ENCODE results near the gene CFAP46. TPM values are rescaled to one million over a fixed set of nuclear protein-coding genes. Genes with fewer than 3 reads are reported as not detected.
"Not testable (repeated sequence)": the region's sequence is repeated elsewhere in the genome, so short reads cannot be mapped to it uniquely, and the experiment has no call there.

The CFAP46 gene
- total RNA-seq, 1 donor from 2014 or later = 1.5 TPM

DNA sequence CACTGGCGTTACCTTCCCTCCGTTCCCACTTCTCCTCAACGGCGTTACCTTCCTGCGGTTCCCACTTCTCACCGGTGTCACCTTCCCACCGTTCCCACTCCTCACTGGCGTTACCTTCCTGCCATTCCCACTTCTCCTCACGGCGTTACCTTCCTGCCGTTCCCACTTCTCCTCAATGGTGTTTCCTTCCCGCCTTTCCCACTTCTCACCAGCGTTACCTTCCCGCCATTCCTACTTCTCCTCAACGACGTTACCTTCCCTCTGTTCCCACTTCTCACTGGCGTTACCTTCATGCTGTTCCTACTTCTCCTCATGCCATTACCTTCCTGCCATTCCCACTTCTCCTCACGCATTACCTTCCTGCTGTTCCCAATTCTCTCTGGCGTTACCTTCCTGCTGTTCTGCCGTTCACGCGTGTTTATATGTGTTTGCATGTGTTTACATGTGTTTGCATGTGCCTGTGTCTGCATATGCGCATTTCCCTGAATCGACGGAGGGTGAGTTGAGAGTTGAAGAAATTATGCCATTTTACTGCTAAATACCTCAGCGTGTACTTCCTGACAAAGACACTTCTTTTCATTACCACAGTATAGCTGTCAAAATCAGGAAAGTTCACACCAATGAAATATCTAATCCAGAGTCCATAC lies 23.2 kb upstream of the CFAP46 start:
- no peak for ATAC-seq
- DNase-seq = no peak
- intact Hi-C loops (cut with micrococcal nuclease) = no loop called here

DNA sequence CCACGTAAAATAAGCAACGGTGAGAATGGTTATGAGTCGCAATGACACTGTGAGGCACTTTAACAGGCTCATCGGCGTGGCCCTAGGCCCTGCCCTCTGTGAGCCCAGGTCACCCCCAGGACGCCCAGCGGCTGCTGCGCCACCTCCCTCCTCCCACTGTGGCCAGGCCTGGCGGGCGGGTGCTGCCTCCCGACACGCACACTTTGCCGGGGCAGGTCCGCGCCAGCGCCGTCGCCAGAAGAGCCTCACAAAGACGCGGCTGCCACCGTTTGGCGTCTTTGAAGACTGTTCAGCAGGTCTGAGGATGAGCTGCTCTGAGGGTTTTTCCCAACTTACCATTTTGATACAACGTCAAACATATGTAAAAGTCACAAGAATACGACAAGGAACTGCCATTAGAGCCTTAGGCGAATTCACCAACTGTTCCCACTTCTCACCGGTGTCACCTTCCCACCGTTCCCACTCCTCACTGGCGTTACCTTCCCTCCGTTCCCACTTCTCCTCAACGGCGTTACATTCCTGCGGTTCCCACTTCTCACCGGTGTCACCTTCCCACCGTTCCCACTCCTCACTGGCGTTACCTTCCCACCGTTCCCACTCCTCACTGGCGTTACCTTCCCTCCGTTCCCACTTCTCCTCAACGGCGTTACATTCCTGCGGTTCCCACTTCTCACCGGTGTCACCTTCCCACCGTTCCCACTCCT lies 22.5 kb upstream of the CFAP46 start:
- intact Hi-C loops (cut with micrococcal nuclease); ATAC-seq: not testable (repeated sequence)

DNA sequence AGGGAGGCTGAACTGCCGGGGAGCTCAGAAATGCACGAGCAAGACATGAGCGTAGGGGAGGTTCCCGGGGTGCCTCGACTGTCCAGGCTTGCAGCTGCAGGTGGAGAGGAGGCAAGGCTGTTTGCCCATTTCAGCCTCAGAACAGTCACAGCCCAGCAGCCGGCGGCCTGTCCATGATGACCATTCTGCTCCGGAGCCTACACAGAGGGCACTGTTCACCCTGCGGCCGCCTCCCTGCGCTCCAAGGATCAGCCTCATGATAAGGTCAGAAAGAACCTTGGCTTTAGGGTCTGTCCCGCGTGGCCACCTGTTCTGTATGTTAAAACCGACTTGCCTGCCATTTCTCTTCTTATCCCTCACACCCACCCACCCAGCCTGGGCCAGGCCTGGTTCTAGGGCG lies 21.9 kb upstream of the CFAP46 start:
- ATAC-seq = no peak
- DNase-seq = peak; percentile 20
- intact Hi-C loops (cut with micrococcal nuclease) = no loop called here

More for the DNA sequence above, 22.5 kb upstream of the CFAP46 start:
- peak; percentile 31 for DNase-seq

GRCh38 chr10:132963430-132963960 lies 21.1 kb upstream of the CFAP46 start:
- intact Hi-C loops (cut with micrococcal nuclease) = no loop called here
- ATAC-seq (no peak), DNase-seq (peak; percentile 9)

- intact Hi-C loops (cut with micrococcal nuclease) = no loop called here
- DNase-seq = peak; percentile 6
- ATAC-seq = no peak
Measured at GRCh38 chr10:132962623-132963429, 20.5 kb upstream of the CFAP46 start.

GRCh38 chr10:132961787-132962622 lies 19.6 kb upstream of the CFAP46 start:
- peak; percentile 69 for DNase-seq
- ATAC-seq = peak; percentile 69
- intact Hi-C loops (cut with micrococcal nuclease) = no loop called here

- intact Hi-C loops (cut with micrococcal nuclease) = no loop called here
- ATAC-seq (no peak), DNase-seq (no peak)
Measured at GRCh38 chr10:132961420-132961786, 19.0 kb upstream of the CFAP46 start.

DNA sequence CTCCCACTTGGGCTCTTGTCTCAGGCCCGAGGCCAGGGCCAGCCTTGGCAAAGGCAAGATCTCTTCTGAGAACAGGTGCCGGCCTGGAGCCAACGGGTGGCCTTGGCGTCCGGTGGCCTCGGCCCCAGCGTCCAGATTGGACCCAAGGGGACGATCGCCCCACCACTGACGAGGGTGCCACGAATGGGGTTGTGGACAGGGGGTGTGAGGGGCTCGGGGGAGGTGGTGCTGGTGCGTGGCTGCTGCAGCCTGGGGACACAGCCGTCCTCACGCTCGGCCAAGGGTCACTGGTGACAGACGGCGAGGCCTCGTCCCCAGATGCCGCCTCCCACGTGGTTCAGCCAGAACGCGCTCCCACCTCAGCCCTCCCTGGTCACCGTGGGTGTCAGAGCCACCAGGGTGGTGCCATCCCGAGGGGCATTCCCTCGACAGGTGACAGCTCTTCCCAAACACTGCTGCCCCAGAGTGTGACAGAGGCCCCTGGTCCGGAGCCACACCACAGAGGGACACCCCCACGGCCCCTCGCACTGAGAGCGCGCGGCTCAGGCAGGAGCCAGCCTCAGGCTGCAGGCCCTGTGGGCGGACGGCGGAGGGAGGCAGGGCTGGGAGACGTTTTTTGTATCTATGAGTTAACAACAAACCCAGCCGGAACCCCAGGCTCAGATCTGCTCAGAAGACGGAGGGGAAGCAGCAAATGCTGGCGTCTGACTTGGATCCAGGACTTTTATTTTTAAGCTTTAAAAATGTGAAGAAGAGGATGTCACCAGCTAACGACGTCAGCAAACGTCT lies 18.5 kb upstream of the CFAP46 start:
- intact Hi-C loops (cut with micrococcal nuclease) = no loop called here
- no peak for DNase-seq
- no peak for ATAC-seq

DNA sequence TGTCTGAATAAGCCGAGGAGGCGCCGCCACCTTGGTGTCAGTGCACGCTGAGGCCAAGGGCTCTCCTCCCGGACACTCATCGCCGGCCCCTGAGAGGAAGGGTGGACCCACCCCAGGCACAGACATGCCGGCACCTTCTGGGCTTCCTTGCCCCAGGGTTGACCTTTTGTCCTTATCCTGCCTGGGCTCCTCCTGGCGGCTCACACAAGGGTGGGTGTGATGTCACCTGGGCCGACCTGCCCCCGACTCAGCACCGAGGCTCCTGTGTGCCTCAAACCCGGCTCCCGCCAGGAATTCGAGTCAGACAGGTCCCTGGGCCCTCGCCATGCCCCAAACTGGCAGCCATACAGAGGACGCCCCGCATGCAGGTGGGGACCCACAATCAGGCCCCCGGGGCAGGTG lies 17.7 kb upstream of the CFAP46 start:
- no peak for DNase-seq
- peak; percentile 28 for ATAC-seq
- intact Hi-C loops (cut with micrococcal nuclease) = no loop called here

- DNase-seq (no peak), ATAC-seq (no peak)
Measured at GRCh38 chr10:132959559-132959961, 17.2 kb upstream of the CFAP46 start.

DNA sequence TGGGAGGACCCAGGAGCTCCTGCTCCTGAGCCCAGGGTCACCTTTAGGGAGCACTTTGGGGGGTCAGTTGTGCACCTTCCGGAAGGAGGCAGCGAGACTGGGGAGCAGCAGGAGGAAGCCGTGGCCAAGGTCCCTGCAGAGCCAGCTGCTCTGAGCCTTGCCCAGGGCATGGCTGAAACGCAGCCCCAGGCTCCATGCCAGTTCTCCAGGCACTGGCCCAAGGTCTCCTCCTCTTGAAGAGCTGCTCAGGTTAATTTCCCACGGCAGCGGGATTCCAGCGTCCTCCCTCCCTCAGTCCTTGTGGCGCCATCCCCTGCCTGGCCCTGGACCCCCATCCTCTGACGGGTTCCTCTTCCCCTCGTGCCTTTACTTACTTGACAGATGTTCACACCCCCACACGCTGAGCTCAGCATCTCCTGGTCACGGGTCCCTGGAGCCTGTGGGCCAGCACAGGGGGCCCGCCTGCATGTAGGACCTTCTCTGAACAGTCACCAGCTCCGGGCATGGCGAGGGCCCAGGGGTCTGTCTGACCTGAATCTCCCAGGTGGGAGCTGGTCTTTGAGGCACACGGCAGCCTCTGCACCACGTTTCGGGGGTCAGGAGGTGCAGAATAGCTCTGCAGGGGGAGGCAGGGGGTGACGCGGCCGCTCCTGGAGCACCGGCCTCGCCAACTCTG lies 16.7 kb upstream of the CFAP46 start:
- intact Hi-C loops (cut with micrococcal nuclease) = no loop called here
- DNase-seq (no peak), ATAC-seq (peak; percentile 52)

More at GRCh38 chr10:132959559-132959961, 17.2 kb upstream of the CFAP46 start:
- intact Hi-C loops (cut with micrococcal nuclease) = no loop called here

GRCh38 chr10:132957981-132958882 lies 15.9 kb upstream of the CFAP46 start:
- no peak for DNase-seq
- intact Hi-C loops (cut with micrococcal nuclease) = no loop called here
- peak; percentile 55 for ATAC-seq

- DNase-seq (no peak), ATAC-seq (no peak)
- intact Hi-C loops (cut with micrococcal nuclease) = no loop called here
Measured at GRCh38 chr10:132957131-132957530, 14.8 kb upstream of the CFAP46 start.

GRCh38 chr10:132956259-132956658 lies 13.9 kb upstream of the CFAP46 start:
- ATAC-seq; intact Hi-C loops (cut with micrococcal nuclease); DNase-seq: not testable (repeated sequence)

GRCh38 chr10:132955479-132955878 lies 13.1 kb upstream of the CFAP46 start:
- intact Hi-C loops (cut with micrococcal nuclease) = no loop called here
- no peak for ATAC-seq
- DNase-seq = no peak

GRCh38 chr10:132953428-132953827 lies 11.1 kb upstream of the CFAP46 start:
- DNase-seq (no peak), ATAC-seq (no peak)
- intact Hi-C loops (cut with micrococcal nuclease) = no loop called here

- intact Hi-C loops (cut with micrococcal nuclease) = no loop called here
- DNase-seq (no peak), ATAC-seq (no peak)
Measured at GRCh38 chr10:132951926-132952325, 9.6 kb upstream of the CFAP46 start.
